Measurements from ENCODE around the gene PRKAR1B.

PRKAR1B gene

GRCh38 chr7:589781-590575 is 137.1 kb downstream of the PRKAR1B start:
- no peak for DNase-seq (ENCODE audit: low read depth)

- no peak for DNase-seq (ENCODE audit: low read depth)
These were observed 139.3 kb downstream of the PRKAR1B start for GRCh38 chr7:587767-588166.

GRCh38 chr7:586494-586893 is 140.6 kb downstream of the PRKAR1B start:
- DNase-seq (ENCODE audit: low read depth): no peak

- no peak for DNase-seq (ENCODE audit: low read depth)
These were observed 141.2 kb downstream of the PRKAR1B start for GRCh38 chr7:585873-586272.

- DNase-seq (ENCODE audit: low read depth): no peak
These were observed 141.8 kb downstream of the PRKAR1B start for GRCh38 chr7:585229-585711.

- DNase-seq (ENCODE audit: low read depth): no peak
These were observed 142.3 kb downstream of the PRKAR1B start for GRCh38 chr7:584820-585219.

- peak; percentile 60 for DNase-seq (ENCODE audit: low read depth)
These were observed 143.0 kb downstream of the PRKAR1B start for GRCh38 chr7:584122-584465.

- no peak for DNase-seq (ENCODE audit: low read depth)
These were observed 143.5 kb downstream of the PRKAR1B start for GRCh38 chr7:583410-584121.

- DNase-seq (ENCODE audit: low read depth): no peak
These were observed 144.2 kb downstream of the PRKAR1B start for GRCh38 chr7:582931-583330.

- no peak for DNase-seq (ENCODE audit: low read depth)
These were observed 144.8 kb downstream of the PRKAR1B start for GRCh38 chr7:582081-582835.

- DNase-seq (ENCODE audit: low read depth): no peak
These were observed 148.7 kb downstream of the PRKAR1B start for GRCh38 chr7:578386-578785.

- DNase-seq (ENCODE audit: low read depth): no peak
These were observed 149.2 kb downstream of the PRKAR1B start for GRCh38 chr7:577741-578370.

GRCh38 chr7:577278-577665 is 149.8 kb downstream of the PRKAR1B start:
- DNase-seq (ENCODE audit: low read depth): no peak

GRCh38 chr7:576524-577277 is 150.4 kb downstream of the PRKAR1B start:
- DNase-seq (ENCODE audit: low read depth): no peak

- DNase-seq (ENCODE audit: low read depth): no peak
These were observed 151.4 kb downstream of the PRKAR1B start for GRCh38 chr7:575425-576366.

GRCh38 chr7:574661-575395 is 152.3 kb downstream of the PRKAR1B start:
- no peak for DNase-seq (ENCODE audit: low read depth)

- DNase-seq (ENCODE audit: low read depth): no peak
These were observed 153.1 kb downstream of the PRKAR1B start for GRCh38 chr7:573933-574381.

- no peak for DNase-seq (ENCODE audit: low read depth)
These were observed 153.7 kb downstream of the PRKAR1B start for GRCh38 chr7:573269-573932.
